Fibroblast of pulmonary artery (primary cell): ENCODE measurements around the gene DBI.

ENCODE experiments used
- DNase-seq: peaks from one replicate; pipeline ENCODE4 v3.0.0-alpha.2; 2010; ENCODE audit warnings: low read depth
- H3K4me3 ChIP-seq: replicated peaks from 2 replicates; pipeline ENCODE4 v1.5.1; 2011; ENCODE audit warnings: low read depth, mild to moderate bottlenecking, control low read depth, low read length, moderate library complexity
- CTCF ChIP-seq: IDR thresholded peaks from 2 replicates; pipeline ENCODE4 v1.5.1; 2011; ENCODE audit warnings: mild to moderate bottlenecking, control low read depth, low read length, inconsistent platforms; ENCODE audit errors: missing control alignments

The DBI gene

GRCh38 chr2:119419803-119420508 is 53.2 kb downstream of the DBI start:
- no peak overlapping the region for H3K4me3 ChIP-seq
- no peak for TF ChIP-seq CTCF
- no peak for DNase-seq

DNA sequence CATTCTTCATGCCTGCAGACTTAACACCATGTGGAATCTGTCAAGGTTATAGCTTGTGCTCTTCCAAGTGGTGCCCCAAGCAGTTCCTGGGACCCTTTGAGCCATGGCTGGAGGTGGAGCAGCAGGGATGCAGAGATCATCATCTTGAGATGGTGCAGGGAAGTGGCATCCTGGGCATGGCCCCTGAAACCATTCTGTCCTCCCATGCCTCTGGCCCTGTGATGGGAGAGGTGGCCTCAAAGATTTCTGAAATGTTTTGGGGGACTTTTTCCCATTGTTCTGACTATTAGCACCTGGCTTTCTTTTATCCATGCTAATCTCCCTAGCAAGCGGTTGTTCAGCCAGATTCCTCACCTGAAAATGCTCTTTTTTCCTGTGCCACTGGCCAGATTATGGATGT is 54.5 kb downstream of the DBI start:
- H3K4me3 ChIP-seq, result no peak overlapping the region
- no peak for DNase-seq
- no peak for TF ChIP-seq CTCF

GRCh38 chr2:119421741-119422140 is 55.0 kb downstream of the DBI start:
- no peak for DNase-seq
- H3K4me3 ChIP-seq, result no peak overlapping the region
- TF ChIP-seq CTCF, result no peak
